Measurements from ENCODE around the gene PURA. TPM values are rescaled to one million over a fixed set of nuclear protein-coding genes. Genes with fewer than 3 reads are reported as not detected.

Gene PURA
- total and polyA plus RNA-seq, 2 of the 13 experiments (the other 11 are each of a cell fraction or from before 2014, with no cell fraction given) = 2.0 to 5.0 TPM

DNA sequence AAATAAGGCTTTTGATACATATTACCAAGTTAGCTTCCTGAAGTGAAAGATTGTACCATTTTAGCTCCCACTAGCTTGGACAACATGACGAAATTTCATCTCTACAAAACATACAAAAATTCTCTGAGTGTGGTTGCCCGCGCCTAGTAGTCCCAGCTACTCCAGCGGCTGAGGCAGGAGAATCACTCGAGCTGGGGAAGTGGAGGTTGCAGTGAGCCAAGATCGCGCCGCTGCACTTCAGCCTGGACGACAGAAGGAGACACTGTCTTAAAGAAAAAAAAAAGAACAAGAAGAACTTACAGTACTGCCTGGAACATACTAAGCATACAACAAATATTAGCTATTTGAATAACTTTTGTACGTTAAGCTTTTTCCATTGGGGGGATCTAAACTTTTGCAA is 41.1 kb upstream of the PURA start (continued):
- TF ChIP-seq, protein P1, sequence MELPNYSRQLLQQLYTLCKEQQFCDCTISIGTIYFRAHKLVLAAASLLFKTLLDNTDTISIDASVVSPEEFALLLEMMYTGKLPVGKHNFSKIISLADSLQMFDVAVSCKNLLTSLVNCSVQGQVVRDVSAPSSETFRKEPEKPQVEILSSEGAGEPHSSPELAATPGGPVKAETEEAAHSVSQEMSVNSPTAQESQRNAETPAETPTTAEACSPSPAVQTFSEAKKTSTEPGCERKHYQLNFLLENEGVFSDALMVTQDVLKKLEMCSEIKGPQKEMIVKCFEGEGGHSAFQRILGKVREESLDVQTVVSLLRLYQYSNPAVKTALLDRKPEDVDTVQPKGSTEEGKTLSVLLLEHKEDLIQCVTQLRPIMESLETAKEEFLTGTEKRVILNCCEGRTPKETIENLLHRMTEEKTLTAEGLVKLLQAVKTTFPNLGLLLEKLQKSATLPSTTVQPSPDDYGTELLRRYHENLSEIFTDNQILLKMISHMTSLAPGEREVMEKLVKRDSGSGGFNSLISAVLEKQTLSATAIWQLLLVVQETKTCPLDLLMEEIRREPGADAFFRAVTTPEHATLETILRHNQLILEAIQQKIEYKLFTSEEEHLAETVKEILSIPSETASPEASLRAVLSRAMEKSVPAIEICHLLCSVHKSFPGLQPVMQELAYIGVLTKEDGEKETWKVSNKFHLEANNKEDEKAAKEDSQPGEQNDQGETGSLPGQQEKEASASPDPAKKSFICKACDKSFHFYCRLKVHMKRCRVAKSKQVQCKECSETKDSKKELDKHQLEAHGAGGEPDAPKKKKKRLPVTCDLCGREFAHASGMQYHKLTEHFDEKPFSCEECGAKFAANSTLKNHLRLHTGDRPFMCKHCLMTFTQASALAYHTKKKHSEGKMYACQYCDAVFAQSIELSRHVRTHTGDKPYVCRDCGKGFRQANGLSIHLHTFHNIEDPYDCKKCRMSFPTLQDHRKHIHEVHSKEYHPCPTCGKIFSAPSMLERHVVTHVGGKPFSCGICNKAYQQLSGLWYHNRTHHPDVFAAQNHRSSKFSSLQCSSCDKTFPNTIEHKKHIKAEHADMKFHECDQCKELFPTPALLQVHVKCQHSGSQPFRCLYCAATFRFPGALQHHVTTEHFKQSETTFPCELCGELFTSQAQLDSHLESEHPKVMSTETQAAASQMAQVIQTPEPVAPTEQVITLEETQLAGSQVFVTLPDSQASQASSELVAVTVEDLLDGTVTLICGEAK (IDR thresholded peaks at IDR 0.05) = no peak
- TF ChIP-seq, protein P1 (CRISPR knock-in tag; IDR thresholded peaks at IDR 0.05) = no peak
- no peak for TF ChIP-seq ZNF136 (CRISPR knock-in tag; IDR thresholded peaks at IDR 0.05; ENCODE audit: low read depth)
- TF ChIP-seq, protein P2, sequence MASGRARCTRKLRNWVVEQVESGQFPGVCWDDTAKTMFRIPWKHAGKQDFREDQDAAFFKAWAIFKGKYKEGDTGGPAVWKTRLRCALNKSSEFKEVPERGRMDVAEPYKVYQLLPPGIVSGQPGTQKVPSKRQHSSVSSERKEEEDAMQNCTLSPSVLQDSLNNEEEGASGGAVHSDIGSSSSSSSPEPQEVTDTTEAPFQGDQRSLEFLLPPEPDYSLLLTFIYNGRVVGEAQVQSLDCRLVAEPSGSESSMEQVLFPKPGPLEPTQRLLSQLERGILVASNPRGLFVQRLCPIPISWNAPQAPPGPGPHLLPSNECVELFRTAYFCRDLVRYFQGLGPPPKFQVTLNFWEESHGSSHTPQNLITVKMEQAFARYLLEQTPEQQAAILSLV (CRISPR knock-in tag; IDR thresholded peaks at IDR 0.05; ENCODE audit: borderline replicate concordance) = no peak
- no peak for TF ChIP-seq ZZZ3 (CRISPR knock-in tag; IDR thresholded peaks at IDR 0.05; ENCODE audit: borderline replicate concordance)
- no peak for TF ChIP-seq ZNF788 (CRISPR knock-in tag; IDR thresholded peaks at IDR 0.05; ENCODE audit: borderline replicate concordance)
- no peak for TF ChIP-seq PHB2 (IDR thresholded peaks at IDR 0.05; ENCODE audit: partially characterized antibody)
- TF ChIP-seq ZNF432 (CRISPR knock-in tag; IDR thresholded peaks at IDR 0.05; ENCODE audit: borderline replicate concordance) = no peak
- no peak for TF ChIP-seq ZNF530 (CRISPR knock-in tag; IDR thresholded peaks at IDR 0.05; ENCODE audit: low read depth)
